GM21528 (cell line): Measurements from ENCODE around the gene FIP1L1.
"Not testable (repeated sequence)": the region's sequence is repeated elsewhere in the genome, so short reads cannot be mapped to it uniquely, and the experiment has no call there.

Source experiments
- ATAC-seq: cut with Tn5 transposase; IDR thresholded peaks from one replicate; pipeline ENCODE4 v1.9.1; 2021; ENCODE audit warnings: mild to moderate bottlenecking, moderate library complexity; ENCODE audit not compliant: unreplicated experiment, low FRiP score

FIP1L1 gene

GRCh38 chr4:53374777-53375258 lies 2.6 kb upstream of the FIP1L1 start:
- ATAC-seq: no peak

DNA sequence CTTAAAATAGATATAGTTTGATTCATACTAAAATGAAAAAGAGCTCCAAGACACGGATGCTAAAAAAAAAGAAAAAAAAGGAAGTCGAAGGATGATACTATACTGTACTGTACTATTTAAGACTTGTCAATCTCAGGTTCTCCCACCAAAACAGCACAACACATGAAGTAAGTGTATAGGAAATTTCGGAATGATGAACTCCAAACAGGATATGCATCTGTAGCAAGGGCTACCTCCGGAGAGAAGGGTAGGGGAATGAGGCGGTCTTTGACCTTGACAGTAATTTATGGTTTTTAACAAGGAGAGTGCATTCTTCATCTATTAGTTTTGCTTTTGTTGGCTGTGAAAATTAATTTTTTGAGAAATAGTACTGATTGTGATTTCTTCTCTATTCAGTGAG lies 541 bp upstream of the FIP1L1 start:
- no peak for ATAC-seq

DNA sequence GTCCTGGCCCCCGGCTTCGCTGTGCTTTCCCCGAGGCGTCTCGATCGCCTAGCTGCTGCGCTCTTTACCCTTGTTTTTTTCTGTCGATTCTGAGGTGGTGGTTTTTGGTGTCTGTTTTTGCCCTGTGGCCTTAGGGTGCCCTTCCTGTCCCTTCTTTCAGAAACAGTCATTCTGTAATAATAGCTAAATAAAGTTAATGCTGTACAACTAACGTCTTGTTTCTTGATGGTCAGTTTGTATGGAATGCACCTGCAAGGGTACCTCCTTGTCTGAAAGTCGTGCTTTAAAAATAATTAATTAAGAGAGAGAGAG lies 686 bp downstream of the FIP1L1 start:
- ATAC-seq: no peak

GRCh38 chr4:53380221-53380620 lies 2.8 kb downstream of the FIP1L1 start:
- no peak for ATAC-seq

GRCh38 chr4:53409479-53409878 lies 32.0 kb downstream of the FIP1L1 start:
- ATAC-seq: not testable (repeated sequence)

DNA sequence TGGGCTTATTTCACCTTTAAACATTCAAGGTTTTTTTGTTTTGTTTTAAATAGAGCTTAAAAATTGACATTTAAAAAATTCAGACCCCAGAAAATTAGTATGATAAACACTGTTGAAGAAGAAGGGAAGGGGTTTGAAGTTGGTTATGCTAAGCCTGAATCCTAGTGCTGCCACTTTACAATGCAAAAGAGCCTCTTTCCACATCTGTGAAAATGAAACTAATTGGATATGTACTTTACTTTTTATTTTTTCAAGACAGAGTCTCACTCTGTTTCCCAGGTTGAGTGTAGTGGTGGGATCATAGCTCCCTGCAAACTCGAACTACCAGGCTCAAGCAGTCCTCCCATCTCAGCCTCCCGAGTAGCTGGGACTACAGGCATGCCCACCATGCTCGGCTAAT lies 41.8 kb downstream of the FIP1L1 start:
- no peak for ATAC-seq

- ATAC-seq: no peak
Measured at GRCh38 chr4:53421791-53422190, 44.4 kb downstream of the FIP1L1 start.

GRCh38 chr4:53422367-53422766 lies 44.9 kb downstream of the FIP1L1 start:
- no peak for ATAC-seq

GRCh38 chr4:53424280-53424679 lies 46.8 kb downstream of the FIP1L1 start:
- no peak for ATAC-seq

DNA sequence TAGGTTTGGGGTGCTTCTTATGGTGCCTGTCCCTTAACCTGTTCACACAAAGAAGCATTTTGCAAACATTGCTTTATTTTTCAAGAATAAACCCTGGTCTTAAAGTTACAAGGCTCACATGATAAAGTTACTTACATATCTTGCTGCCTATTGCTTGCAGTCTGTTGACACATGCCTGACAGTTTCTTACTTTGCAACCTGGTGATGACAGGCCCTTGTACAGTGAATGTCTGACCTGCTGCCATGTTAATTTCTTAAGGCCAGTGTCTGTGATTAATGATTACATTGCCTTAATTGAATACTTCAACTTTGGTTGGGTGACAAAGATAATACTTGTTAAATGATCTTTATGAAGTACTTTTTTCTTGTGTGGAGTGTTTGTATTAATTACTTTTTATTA lies 49.9 kb downstream of the FIP1L1 start:
- ATAC-seq: no peak

GRCh38 chr4:53431052-53431451 lies 53.6 kb downstream of the FIP1L1 start:
- no peak for ATAC-seq

DNA sequence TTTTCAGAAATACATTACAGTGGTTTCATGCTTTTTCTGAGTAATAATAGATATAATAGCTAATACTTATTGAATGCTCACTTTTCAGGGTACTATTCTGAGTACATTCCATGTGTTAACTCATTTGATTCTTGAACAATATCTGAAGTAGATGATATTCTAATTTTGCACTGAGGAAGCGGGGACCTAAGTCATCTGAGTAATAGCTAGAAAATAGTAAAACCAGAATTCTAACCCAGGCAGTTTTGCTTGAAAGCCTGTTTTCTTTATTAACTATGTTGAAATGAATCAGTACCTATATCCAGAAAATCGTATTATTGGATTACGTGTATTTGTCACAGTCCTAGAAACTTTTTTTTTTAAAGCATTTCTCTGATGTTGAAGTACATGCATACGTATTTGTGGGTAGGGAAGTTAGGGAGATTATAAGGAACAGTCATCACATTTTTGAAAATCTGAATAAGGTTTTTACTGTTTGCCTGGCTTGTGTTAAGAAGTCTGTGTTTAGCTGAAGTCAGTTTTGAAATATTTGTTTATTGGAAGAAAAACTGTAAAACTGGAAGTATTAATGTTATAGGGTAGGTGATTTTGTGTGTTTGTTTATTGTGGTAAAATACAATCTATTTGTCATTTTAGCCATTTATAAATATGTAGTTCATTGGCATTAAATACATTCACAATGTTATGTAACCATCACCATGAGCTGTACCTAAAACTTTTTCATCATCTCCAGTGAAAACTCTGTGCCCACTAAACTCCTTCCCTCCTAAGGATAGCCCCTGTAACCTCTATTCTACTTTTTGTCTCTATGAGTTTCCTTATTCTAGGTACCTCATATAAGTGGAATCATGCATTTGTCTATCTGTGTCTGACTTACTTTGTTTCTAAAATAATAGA lies 55.3 kb downstream of the FIP1L1 start:
- ATAC-seq: no peak

DNA sequence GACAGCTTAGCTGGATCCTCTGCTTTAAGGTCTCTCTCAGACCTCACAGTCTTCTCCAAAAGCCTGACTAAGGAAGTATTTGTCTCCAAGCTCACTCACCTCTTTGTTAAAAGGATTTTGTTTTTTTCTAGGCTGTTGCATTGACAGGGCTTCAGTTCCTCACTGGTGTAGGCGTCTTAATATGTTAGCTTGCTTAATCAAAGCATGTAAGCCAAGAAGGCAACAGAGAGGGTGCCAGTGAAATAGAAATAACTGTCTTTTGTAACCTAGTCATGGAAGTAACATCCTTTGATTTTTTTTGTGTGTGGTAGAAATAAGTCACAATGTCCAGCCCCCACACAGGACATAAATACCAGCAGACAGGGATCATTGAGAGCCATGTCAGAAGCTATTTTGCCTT lies 58.8 kb downstream of the FIP1L1 start:
- no peak for ATAC-seq

GRCh38 chr4:53441564-53441963 lies 64.1 kb downstream of the FIP1L1 start:
- ATAC-seq: no peak

DNA sequence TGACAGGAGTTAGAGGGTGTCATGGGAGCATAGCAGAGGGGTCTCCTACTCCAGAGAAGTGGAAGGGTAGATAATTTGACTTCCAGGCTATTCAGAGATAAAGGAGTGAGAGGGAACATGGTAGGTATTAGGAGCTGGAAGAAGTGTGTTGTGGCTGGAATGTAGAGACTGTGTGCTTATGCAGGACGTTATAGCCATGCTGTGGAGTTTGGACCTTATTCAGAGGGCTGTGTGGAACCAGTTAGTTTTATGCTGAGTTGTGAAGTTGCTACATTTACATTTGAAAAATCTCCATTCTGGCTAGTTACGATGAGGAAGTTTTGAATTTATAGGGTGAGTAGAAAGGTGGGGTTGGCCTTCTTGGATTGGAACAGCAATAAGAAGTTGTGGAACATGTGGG lies 67.5 kb downstream of the FIP1L1 start:
- ATAC-seq: no peak

- no peak for ATAC-seq
Measured at GRCh38 chr4:53450773-53451172, 73.3 kb downstream of the FIP1L1 start.

- ATAC-seq: no peak
Measured at GRCh38 chr4:53453385-53453784, 75.9 kb downstream of the FIP1L1 start.

DNA sequence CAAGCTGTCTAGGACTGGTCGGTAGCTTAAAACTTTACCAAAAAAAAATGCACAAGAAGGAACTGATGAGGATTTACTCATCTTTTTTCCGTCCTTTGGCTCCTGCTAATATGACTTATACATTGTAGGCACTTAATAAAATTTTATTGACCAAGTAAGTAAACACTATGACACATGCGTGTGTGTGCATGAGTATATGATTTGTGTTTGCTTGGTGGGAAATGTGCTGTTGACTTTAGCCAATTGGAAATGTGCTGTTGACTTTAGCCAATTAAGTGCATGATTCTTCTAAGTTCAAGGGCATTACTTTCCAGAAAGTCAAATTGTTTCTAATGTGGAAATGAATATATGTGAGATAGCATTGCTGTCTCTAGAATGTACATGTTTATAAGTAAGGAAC lies 78.3 kb downstream of the FIP1L1 start:
- no peak for ATAC-seq

GRCh38 chr4:53456178-53456577 lies 78.7 kb downstream of the FIP1L1 start:
- no peak for ATAC-seq

- no peak for ATAC-seq
Measured at GRCh38 chr4:53459548-53459947, 82.1 kb downstream of the FIP1L1 start.

DNA sequence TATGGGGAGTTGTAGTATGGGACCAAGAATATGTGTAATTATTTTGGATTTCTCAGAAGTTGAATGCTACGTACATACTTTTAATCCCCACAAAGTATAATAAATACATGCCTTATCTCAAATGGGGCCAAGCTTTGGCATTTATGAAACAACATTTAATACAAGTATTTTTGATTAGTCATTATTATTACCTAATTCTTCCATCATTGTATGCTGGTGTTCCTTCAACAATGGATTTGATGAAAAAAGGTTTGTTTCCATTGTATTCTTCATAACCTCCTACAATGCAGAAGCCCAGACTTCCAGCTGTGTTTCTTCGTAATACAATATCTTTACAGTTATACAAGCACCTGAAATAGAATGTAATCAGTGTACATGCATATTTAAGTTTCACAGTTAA lies 83.8 kb downstream of the FIP1L1 start:
- no peak for ATAC-seq

- no peak for ATAC-seq
Measured at GRCh38 chr4:53463340-53463739, 85.9 kb downstream of the FIP1L1 start.

- no peak for ATAC-seq
Measured at GRCh38 chr4:53465281-53465680, 87.8 kb downstream of the FIP1L1 start.
